ENCODE data around the gene GPR78. TPM values are rescaled to one million over a fixed set of nuclear protein-coding genes. Genes with fewer than 3 reads are reported as not detected.
A peak's percentile ranks its signal among the peaks of the same experiment; 100 is the strongest.

Gene GPR78
- total and polyA plus RNA-seq, 7 donors = 0.04 to 0.28 TPM; not detected in 5

DNA sequence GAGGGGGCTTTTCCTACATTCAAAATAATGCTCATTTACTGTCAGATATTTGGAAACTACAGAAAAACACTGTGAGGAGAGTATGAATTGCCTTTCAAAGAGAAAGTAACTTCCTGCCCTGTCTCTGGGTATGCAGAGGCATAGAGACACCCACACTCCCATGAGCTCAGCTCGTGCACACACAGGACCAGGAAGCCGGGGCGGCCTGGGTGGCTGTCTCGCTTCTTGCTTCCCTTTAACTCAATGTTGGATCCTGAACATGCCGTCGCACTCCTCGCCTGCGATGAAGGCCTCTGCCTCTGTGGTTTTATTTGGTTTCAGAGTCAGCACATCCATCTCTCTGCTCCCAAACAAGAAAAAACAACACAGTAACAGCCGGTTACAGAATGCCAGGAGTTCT, 40.1 kb upstream of the GPR78 start:
- TF ChIP-seq POLR2A (IDR thresholded peaks at IDR 0.05) (no peak), POLR2AphosphoS5 (IDR thresholded peaks at IDR 0.05) (no peak), EP300 (IDR thresholded peaks at IDR 0.05) (no peak)
- TF ChIP-seq, protein P1, sequence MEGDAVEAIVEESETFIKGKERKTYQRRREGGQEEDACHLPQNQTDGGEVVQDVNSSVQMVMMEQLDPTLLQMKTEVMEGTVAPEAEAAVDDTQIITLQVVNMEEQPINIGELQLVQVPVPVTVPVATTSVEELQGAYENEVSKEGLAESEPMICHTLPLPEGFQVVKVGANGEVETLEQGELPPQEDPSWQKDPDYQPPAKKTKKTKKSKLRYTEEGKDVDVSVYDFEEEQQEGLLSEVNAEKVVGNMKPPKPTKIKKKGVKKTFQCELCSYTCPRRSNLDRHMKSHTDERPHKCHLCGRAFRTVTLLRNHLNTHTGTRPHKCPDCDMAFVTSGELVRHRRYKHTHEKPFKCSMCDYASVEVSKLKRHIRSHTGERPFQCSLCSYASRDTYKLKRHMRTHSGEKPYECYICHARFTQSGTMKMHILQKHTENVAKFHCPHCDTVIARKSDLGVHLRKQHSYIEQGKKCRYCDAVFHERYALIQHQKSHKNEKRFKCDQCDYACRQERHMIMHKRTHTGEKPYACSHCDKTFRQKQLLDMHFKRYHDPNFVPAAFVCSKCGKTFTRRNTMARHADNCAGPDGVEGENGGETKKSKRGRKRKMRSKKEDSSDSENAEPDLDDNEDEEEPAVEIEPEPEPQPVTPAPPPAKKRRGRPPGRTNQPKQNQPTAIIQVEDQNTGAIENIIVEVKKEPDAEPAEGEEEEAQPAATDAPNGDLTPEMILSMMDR (IDR thresholded peaks at IDR 0.05) = no peak
- H3K27ac ChIP-seq = no peak overlapping the region
- H3K27me3 ChIP-seq = no peaks in the 10 kb centered on the region
- intact Hi-C loops (cut with DNase I) = no loop called here
- peak; percentile 27 for DNase-seq
- no peaks in the 10 kb centered on the region for H3K9me3 ChIP-seq
- H3K4me1 ChIP-seq = peaks cover 0 to 27% (median 22%) of the 10 kb centered on the region in 4 donors
- no peaks in the 10 kb centered on the region for H3K36me3 ChIP-seq
- H3K4me3 ChIP-seq = no peak overlapping the region
- 66 to 79% methylated on average over 9 of the region's 9 CpGs for WGBS, 2 donors

- intact Hi-C loops (cut with DNase I) = no loop called here
- peak; percentile 54 for DNase-seq
- 88 to 89% methylated on average over 11 of the region's 11 CpGs for WGBS, 2 donors
These were observed 39.6 kb upstream of the GPR78 start for GRCh38 chr4:8540586-8540985.

DNA sequence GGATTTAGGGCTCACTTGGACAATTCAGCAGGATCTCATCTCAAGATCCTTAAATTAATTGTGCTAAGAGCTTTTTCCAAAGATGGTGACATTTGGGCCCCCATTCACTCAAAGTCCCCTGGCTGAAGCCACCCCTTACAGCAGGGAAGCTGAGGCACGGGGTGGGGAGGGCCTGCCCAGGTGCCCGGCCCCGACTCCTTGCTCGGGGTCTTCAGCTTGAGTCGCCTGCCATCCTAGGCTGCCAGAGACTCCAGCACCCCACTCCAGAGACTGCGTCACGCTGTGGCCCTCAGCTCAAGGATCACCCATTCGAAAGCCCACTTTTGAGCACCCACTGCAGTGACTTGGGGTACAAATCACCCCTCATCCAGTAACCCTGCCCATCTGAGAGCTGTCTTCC, 39.2 kb upstream of the GPR78 start:
- no peaks in the 10 kb centered on the region for H3K36me3 ChIP-seq
- peak; percentile 38 for DNase-seq
- intact Hi-C loops (cut with DNase I) = no loop called here
- peaks cover 0 to 18% (median 16%) of the 10 kb centered on the region in 4 donors for H3K4me1 ChIP-seq
- no peak overlapping the region for H3K4me3 ChIP-seq
- 81 to 88% methylated on average over 8 of the region's 8 CpGs for WGBS, 2 donors
- no peak for TF ChIP-seq POLR2AphosphoS5 (IDR thresholded peaks at IDR 0.05)
- TF ChIP-seq, protein P1 (IDR thresholded peaks at IDR 0.05) = no peak
- TF ChIP-seq POLR2A (IDR thresholded peaks at IDR 0.05) = no peak
- no peak for TF ChIP-seq EP300 (IDR thresholded peaks at IDR 0.05)
- no peaks in the 10 kb centered on the region for H3K9me3 ChIP-seq
- no peak overlapping the region for H3K27ac ChIP-seq
- H3K27me3 ChIP-seq = no peaks in the 10 kb centered on the region

More at GRCh38 chr4:8540586-8540985, 39.6 kb upstream of the GPR78 start:
- Histone ChIP-seq H3K27me3 (no peaks in the 10 kb centered on the region), H3K36me3 (no peaks in the 10 kb centered on the region), H3K27ac (no peak overlapping the region), H3K9me3 (no peaks in the 10 kb centered on the region), H3K4me1 (peaks cover 0 to 22% (median 20%) of the 10 kb centered on the region in 4 donors), H3K4me3 (no peak overlapping the region)
- TF ChIP-seq POLR2AphosphoS5 (IDR thresholded peaks at IDR 0.05) = no peak
- TF ChIP-seq, protein P1 (IDR thresholded peaks at IDR 0.05) = no peak
- TF ChIP-seq POLR2A (IDR thresholded peaks at IDR 0.05) = no peak
- no peak for TF ChIP-seq EP300 (IDR thresholded peaks at IDR 0.05)

DNA sequence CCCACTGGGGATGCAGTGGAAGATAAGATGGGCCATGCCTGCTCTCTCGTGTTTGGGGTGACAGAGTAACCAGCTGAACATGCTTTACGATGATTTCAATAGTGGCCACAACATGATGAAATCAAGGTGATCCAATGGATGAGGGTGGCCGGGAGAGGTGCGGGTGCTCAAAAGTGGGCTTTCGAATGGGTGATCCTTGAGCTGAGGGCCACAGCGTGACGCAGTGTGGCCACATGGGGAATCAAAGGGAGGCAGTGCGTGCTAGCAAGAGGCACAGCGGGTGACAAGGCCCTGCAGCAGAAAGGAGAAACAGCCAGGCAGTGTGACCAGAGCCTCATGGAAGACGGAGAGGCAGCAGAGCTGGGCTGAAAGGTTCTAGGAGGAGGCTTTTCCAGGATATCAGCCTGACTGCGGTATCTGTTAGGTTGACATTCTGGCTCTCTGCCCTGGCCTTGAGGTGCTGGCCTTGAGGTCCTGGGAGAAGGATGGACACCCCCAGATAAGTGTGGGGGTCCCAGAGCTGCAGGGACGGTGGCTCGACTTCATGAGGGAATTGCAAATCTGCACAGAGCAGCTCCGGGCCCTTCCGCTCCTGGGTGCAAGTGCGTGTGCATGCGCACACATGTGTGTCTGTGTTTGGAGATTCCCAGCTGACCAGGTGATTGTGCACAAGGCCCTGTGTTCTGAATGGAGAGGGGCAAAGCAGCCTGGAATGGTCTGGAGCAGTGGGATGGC, 38.0 kb upstream of the GPR78 start:
- H3K9me3 ChIP-seq = no peaks in the 10 kb centered on the region
- intact Hi-C loops (cut with DNase I) = no loop called here
- DNase-seq = no peak
- no peak overlapping the region for H3K27ac ChIP-seq
- no peak overlapping the region for H3K4me3 ChIP-seq
- peaks cover 0 to 7% (median 6%) of the 10 kb centered on the region in 4 donors for H3K4me1 ChIP-seq
- TF ChIP-seq EP300 (IDR thresholded peaks at IDR 0.05) = no peak
- TF ChIP-seq, protein P1 (IDR thresholded peaks at IDR 0.05) = no peak
- no peak for TF ChIP-seq POLR2A (IDR thresholded peaks at IDR 0.05)
- no peak for TF ChIP-seq POLR2AphosphoS5 (IDR thresholded peaks at IDR 0.05)
- H3K27me3 ChIP-seq = no peaks in the 10 kb centered on the region
- no peaks in the 10 kb centered on the region for H3K36me3 ChIP-seq
- WGBS, 2 donors = 93 to 95% methylated on average over 17 of the region's 17 CpGs

All from sigmoid colon (tissue), 7 donors.